Fibroblast of mammary gland (primary cell): ENCODE data around the gene LGALS14.
"Not testable (repeated sequence)": the region's sequence is repeated elsewhere in the genome, so short reads cannot be mapped to it uniquely, and the experiment has no call there.

Experiments
- DNase-seq: peaks from one replicate; pipeline ENCODE4 v3.0.0-alpha.2; 2010; ENCODE audit warnings: low read depth
- H3K4me3 ChIP-seq: 2 replicates; pipeline ENCODE4 v1.5.1; 2011; ENCODE audit warnings: low read depth, mild to moderate bottlenecking, low read length, moderate library complexity; ENCODE audit not compliant: control insufficient read depth
- TF ChIP-seq, protein P1 (sequence below): conservative IDR thresholded peaks from 2 replicates; pipeline ENCODE4 v1.5.1; 2011; ENCODE audit warnings: low read depth, low read length, inconsistent platforms; ENCODE audit not compliant: control insufficient read depth, insufficient read depth

Gene LGALS14

DNA sequence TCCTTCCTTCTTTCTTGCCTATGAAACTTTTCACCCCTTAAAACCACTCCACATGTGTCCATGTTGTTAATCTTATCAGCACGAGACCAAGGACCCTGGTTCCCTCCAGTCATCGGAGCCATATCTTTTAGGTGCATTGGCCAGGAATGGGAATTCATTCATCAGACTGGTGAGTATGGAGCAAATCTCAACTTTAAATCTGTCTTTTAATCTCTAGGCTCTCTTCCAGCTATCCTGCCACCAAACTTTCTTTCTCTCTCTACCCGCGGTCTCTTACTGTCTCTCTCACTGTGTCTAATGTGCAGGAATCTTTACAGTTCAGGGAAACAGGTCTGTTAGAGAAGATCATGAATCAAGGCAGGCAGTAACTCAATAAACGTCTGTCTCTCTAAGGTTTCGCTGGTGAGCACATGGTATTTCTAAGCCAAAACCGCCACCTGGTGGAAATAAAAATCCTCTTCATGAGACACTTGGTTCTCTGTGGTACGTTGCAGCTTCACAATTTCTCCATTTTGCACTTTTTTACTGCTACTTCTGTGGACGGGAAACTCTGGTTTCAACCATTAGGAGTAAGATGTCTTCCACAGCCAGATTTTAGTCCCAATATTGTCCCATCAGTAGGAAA, 32.4 kb upstream of the LGALS14 start:
- H3K4me3 ChIP-seq: no peak overlapping the region
- peak; percentile 50 for DNase-seq
- TF ChIP-seq, protein P1, sequence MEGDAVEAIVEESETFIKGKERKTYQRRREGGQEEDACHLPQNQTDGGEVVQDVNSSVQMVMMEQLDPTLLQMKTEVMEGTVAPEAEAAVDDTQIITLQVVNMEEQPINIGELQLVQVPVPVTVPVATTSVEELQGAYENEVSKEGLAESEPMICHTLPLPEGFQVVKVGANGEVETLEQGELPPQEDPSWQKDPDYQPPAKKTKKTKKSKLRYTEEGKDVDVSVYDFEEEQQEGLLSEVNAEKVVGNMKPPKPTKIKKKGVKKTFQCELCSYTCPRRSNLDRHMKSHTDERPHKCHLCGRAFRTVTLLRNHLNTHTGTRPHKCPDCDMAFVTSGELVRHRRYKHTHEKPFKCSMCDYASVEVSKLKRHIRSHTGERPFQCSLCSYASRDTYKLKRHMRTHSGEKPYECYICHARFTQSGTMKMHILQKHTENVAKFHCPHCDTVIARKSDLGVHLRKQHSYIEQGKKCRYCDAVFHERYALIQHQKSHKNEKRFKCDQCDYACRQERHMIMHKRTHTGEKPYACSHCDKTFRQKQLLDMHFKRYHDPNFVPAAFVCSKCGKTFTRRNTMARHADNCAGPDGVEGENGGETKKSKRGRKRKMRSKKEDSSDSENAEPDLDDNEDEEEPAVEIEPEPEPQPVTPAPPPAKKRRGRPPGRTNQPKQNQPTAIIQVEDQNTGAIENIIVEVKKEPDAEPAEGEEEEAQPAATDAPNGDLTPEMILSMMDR: peak; percentile 50

DNA sequence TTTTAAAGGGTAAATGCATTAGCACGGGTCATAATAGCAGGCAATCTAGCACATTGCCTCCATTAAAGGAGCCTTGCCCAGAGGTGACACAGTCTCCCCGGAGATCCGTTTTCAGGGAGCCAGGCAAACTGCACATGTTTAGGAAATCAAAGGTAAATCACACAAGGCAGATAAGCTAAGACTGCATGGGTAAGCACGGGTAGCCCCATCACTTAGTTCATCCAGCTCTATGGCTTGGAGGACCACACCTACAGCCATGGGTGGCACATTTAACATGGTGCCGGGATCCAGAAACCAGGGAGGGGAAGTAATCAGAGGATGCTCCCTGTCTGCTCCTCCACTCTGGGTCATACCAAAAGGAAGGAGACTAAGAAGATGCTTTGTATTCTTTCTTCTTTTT, 31.8 kb upstream of the LGALS14 start:
- no peak overlapping the region for H3K4me3 ChIP-seq
- DNase-seq: no peak
- TF ChIP-seq, protein P1: no peak

DNA sequence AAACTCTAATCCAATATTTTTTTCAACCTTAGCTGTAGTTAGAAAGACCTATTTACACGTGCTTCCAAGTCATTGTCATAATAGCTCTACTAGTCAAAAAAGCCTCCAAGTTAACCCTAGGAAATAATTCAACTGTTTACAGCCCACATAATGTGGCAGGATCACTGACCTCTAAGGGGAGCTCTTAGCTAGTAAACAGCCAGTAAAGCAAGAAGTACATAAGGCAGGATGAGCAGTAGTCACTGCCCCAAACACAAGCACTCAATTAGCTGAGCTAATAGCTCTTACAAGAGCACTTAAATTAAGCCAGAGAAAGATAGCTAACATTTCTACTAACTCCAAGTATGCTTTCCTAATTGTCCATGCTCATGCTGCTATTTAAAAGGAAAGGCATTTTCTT, 30.4 kb upstream of the LGALS14 start:
- H3K4me3 ChIP-seq: not testable (repeated sequence)

DNA sequence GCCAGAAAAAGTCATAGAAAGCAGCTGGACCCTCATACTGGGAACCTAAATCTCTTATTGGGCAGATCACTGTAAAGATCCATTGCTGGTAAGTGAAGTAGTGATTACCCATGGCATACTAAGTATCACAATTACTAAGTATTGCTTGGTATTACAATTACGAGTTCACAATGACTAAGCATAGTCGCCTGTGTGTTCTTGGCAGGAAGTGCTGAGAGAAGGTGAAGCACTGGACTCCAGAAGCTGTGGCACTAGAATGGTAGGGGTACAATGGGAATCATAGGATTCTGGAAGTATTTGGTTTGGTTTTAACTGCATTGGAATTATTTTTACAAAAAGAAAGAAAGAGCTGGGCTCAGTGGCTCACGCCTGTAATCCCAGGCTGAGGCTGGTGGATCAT, 28.3 kb upstream of the LGALS14 start:
- no peak overlapping the region for H3K4me3 ChIP-seq
- TF ChIP-seq, protein P1: no peak
- peak; percentile 3 for DNase-seq

More for the DNA sequence above, 30.4 kb upstream of the LGALS14 start:
- DNase-seq: peak; percentile 4

DNA sequence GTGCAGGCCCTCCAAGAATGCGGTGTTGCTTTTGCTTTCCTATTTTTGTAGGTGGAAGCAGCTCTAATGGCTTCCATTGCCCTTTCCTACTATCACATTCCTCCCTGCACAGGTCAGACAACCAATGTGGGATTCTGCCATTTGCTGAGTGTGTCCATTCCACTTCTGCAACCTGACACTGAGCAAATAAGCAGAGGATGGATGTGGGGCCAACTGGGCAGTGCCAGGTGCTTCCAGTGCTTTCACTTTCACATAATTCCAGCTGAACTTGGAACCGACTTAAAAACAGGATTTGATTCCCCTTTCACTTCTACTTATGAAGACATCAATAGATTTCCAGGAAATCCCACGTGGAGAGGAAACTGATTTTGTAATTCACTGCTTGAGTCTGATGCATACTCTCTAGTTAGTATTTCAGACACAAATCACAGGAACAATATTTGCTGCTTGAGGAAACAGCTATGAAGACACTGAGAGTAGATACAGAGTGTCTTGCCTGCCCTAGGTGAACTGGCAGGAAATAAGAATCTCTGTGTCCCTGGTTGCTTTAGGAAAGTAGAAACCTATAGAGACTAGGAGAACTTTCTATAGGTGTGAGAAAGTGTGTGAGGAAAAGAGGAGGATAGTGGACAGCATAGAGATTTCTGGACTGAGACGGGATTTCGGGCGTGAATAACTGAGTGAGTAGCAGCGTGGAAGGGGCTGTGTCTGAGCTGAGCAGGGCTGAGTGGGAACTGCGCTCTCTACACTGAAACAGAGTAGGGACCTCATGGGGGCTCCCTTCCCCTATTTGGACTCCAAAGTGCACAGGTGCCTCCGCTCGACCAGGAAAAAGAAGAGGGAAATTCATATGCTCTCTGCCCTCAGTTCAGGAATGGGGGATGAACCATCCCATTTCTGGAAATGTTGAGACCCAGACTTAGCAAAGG, 26.1 kb upstream of the LGALS14 start:
- TF ChIP-seq, protein P1: no peak
- no peak overlapping the region for H3K4me3 ChIP-seq
- DNase-seq: peak; percentile 5

DNA sequence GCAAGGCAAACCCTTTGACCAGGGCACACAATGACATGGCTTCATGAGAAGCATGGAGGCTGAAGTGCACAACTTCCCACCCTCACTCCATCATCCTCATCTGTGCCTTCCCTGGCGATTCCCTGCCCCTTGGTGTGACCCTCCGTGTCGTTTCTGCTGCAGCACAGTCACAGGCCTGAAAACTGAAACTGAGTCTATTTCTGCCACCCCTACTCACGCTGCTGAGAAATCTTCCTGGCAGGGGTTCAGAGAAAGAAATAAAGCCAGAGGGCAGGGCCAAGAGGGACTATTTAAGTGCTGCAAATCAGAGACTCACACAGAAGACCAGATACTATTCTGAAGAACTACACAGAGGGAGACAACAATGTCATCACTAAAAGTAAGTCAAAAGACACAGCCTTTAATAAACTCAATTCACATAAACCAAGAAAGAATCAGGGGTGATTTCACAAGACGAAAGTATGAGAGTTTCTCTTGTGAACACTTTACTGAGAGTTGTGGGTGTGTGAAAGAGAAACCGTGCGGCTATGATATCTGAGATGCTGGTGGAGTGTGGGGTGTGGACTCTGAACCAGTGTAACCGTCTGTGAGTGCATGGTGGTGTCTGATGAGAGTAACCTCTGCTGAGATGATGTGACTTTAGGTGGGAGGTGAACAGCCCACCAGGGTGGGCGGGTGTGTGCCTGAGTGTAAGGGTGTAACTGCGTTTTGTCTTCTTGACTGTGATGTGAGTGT, 25.1 kb upstream of the LGALS14 start:
- no peak overlapping the region for H3K4me3 ChIP-seq
- no peak for DNase-seq
- TF ChIP-seq, protein P1: no peak

DNA sequence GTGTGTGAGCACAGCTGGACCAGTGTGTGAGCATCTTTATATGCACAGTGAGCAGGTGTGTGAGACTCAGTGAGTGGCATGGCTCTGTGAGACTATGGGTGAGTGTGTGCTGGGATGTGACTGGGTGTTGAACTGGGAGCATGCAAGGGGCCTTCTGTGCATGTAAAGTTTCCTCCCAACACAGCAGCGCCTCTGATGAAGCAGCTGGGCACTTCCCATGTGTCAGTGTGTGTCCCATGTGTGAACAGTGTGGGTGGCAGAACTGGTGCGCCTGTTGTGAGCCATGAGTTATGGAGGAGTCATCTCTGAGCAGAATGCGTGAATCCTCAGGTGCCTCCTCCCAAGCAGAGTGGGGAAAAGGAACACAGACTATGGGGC, 24.5 kb upstream of the LGALS14 start:
- TF ChIP-seq, protein P1: no peak
- no peak for DNase-seq
- no peak overlapping the region for H3K4me3 ChIP-seq
